ENCODE results near the gene ALAS1.

ALAS1 gene

DNA sequence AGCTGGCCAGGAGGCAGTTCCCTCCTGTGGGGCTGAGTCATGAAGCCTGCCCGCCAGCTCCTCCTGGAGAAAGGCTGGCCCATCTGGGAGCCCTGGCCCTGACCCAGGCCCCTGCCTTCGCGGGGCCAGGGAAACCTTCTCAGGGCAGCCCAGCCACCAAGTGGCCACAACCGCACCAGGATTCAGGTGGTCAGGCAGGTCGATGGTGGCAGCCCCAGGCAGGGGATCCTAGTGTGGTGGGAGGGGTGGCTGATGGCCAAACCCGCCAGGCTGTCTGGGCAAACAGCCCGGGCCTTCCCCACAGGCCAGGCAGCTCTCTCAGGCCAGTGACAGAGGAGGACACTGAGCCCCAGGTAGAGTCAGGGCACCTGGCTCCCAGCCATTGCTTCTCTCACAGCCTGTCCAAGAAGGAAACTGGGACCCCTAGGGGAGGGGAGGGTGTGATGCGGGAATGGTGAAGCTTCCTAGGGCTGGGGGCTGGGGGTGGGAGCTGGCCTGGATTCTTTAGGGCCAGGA lies 39.8 kb downstream of the ALAS1 start:
- no peak for DNase-seq

DNA sequence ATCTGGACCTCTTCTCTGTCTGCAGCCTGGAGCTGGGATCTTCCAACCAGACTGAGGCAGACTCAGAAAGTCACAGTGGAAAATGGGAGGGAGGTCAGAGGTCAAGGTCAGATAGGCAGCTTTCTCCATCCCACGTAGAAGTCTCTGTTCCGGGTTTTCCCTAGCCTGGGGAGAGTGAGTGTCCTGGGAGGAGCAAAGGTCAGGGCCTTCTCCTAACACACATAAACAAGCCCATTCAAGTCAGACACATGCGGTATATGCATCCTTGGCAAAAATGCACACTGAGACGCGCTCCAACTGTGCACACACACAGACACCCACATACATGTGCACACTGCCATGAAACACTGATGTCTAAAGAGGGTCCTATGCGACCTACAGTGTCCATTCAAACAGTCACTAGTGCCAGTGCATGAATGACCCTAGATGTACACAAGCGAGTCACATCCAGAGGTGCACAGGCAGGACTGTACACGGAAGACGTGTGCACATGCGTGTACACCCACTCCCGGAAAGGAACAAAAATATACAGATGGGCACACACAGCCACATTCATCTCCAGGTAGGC lies 40.3 kb downstream of the ALAS1 start:
- DNase-seq: no peak

- peak; percentile 64 to 81 (median 72) for DNase-seq
These were observed 41.1 kb downstream of the ALAS1 start, which contains the start of gene TWF2 for GRCh38 chr3:52238761-52239701. Gene TWF2 (minus strand): TSS chr3:52239158. CDS start chr3:52239016, 142 bp downstream.

DNA sequence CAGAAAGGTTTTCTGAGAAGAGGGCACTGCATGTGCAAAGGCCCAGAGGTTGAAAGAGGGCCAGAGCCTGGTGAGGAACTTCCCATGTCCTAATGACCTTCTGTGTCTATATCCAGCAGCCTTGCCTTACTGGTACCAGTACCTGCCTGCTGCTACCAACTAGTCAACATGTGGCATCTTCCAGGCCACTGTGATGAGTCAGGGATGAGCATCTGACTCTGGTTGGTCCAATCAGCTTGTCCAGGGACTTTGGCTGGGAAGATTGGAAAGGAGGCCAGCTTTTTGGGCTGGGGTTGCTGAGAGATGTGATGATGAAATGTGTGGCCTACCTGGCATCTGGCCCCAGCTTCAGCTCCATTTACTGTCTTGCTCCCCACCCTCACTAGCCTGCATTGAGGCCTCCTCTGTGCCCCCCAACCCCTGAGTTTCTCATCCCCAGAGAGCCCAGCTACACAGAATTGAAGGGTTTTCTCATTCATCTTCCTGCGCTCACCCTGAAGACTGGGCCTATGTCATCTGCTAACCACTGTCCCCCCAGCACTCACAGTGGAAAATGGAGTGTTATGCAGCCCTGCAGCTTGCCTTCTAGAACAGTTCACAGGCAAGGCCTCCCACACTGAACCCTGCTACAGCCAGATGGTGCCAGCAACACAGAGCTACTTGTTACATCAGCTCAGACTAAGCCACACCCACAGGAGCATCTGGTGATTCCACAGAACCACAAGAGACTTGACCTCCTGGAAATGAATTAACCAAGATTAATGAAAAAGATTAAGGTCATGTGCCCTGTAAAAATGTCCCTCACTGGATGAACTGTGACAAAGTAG lies 42.3 kb downstream of the ALAS1 start:
- DNase-seq: no peak

GRCh38 chr3:52240886-52241370 lies 43.0 kb downstream of the ALAS1 start:
- DNase-seq: no peak

- DNase-seq: no peak
These were observed 44.1 kb downstream of the ALAS1 start for GRCh38 chr3:52242039-52242438.

DNA sequence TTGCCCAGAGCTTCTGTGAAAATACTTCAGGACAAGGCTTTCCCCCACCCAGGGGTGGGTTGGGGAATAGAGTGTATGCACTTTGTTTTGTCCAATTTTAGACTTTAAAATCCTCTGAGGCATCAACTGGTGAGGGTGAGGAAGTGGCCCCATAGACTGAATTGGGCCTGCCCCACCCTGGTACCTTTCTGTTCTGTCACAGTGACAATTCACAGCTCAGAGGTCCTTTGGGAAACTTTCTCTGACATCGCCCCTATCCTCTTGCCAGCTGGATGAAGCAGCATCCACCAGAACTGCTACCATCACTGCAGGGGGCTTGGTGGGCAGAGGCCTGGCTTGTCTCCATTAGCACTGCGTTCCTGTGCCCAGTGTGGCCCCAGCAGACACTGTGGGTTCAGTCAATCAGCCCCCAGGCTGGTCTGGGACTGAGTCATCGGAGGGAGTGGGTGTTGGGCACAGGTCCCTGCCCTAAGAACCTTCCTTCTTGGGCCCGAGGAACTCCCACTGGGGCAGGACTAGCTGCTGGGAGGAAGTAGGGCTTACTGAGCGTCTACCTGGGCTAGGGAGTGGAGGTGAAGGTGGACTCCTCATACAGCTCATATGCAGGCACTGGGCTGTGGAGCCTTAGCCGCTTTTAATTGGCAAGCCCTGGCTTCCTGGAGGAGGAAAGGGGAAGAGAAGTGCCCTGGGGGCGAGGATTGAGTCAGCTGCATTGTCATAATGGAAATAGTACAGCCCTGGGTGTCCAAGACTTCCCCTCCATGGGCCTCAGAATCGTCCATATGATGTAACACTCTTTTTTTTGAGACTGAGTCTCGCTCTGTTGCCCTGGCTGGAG lies 46.0 kb downstream of the ALAS1 start:
- no peak for DNase-seq

DNA sequence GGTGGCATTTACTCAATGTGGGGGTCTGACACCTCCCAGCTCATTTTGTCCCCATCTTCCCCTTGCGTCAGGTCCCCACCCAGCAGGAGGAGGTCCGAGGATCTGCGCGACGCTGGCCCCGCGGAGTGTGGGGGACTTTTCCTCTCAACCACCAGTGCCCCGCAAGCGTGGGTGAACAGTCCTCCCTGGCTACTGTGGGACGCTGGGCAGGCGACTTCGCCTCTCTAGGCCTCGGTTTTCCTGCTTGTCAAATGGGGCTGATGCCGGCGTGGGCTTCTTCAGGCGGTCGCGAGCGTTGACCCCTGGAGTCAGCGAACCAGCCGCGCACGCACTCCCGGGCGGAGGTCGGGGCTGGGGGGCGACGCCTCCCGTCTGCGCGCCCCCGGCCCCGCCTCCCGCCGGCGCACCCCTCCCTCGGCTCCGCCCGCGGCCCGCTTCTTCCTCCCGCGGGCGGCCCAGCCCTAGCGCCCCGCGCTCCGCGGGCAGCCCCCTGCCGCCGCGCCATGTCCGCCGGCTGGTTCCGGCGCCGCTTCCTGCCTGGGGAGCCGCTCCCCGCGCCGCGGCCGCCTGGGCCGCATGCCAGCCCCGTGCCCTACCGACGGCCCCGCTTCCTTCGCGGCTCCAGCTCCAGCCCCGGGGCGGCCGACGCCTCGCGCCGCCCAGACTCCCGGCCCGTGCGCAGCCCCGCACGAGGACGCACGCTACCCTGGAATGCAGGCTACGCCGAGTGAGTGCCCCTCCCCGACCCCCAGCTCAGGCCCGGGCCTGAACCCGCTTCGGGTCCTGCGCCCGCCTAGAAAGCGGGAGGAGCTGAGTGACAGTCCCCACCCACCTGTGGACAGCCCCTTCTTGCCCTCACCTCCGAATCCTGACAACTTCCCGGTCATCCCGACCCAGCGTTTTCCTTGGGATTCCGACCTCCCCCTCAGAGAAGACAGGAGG lies 47.6 kb downstream of the ALAS1 start, which contains the start of gene PPM1M:
Gene PPM1M, plus strand, starts transcription at position 438 of the 942 bp plus-strand sequence. Its CDS starts 66 bp downstream, at position 504.
- DNase-seq: peak in 2 of 4 experiments; percentile 27 to 59

- no peak for DNase-seq
These were observed 48.3 kb downstream of the ALAS1 start for GRCh38 chr3:52246264-52246620.

DNA sequence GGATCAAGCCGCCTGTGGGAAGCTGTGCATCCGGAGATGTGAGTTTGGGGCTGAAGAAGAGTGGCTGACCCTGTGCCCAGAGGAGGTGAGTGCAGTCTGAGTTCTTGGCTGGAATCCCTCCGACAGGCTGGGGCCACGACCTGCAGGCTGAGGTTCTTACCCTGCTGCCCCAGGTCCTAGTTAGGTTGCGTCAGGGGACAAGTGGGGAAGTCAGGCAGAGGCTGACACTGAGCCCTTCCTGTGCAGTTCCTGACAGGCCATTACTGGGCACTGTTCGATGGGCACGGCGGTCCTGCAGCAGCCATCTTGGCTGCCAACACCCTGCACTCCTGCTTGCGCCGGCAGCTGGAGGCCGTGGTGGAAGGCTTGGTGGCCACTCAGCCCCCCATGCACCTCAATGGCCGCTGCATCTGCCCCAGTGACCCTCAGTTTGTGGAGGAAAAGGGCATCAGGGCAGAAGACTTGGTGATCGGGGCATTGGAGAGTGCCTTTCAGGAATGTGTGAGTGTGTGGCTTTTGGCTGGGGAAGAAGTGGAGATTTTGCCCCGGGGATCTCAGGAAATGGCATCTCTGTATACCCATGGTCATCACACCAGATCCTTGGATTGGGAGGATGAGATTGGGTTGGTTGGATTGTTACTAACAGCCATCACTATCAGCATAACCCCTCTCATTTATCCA lies 48.9 kb downstream of the ALAS1 start:
- DNase-seq: no peak

- DNase-seq: no peak
These were observed 49.6 kb downstream of the ALAS1 start for GRCh38 chr3:52247409-52248164.

- DNase-seq: no peak
These were observed 50.2 kb downstream of the ALAS1 start for GRCh38 chr3:52248165-52248541.

- DNase-seq: peak in 2 of 4 experiments; percentile 20 to 39
These were observed 51.0 kb downstream of the ALAS1 start for GRCh38 chr3:52248816-52249547.

GRCh38 chr3:52249683-52250082 lies 51.7 kb downstream of the ALAS1 start:
- DNase-seq: no peak

- DNase-seq: no peak
These were observed 52.2 kb downstream of the ALAS1 start for GRCh38 chr3:52250122-52250521.

DNA sequence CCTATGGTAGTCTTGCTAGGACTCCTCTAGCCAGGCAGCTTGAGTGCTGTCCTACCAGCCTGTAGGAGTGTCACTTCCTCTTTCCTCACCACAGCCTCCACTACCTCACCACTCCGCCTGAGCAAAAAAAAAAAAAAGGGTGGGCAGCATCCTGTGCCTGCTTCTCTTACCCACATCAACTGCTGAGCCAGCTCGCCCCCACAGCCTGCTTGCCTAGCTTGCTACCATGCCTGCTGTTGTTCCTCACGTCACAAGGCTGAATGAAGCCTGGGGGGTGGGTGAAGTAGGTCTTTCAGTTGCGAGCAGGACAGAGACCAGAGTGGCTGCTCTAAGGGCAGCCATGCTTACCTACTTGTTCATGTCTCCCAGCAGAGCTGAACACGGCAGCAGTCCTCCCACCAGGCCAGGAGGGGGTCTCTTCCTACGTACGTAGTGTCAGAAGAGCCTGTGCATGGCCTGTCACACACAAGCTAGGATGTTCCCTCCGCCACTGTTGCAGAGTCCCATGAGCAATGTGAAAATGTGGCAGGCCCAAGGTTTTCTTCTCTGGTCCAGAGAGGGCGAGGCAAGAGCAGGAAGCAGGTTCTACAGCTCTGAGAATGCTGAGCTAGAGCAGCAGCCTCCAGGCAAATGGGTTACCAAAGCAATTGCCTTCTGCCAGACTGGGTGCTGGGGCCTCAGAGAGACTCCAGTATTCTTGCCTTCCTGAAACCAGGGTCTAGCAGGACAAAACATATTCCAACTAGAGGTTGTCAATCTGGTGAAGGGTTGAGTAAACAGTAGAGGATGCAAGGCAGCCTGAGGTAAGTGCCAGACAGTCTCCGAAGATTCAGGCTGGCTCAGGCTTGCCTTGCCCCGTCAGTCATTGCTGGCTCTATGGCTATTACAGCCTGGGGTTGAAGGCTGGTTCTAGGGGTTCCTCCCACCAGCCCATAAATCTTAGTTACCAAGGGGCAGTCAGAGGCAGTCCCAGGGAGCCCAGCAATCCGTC lies 55.6 kb downstream of the ALAS1 start:
- DNase-seq: peak in 2 of 4 experiments; percentile 55 to 76

GRCh38 chr3:52254608-52255007 lies 56.6 kb downstream of the ALAS1 start:
- DNase-seq: no peak
